ENCODE data around the gene MLF1.

- TF ChIP-seq CTCF (conservative IDR thresholded peaks at IDR 0.05; ENCODE audit: low read depth, low read length) (no peak), EZH2 (IDR thresholded peaks at IDR 0.05; ENCODE audit: low read length, unreplicated experiment) (no peak), EZH2phosphoT487 (IDR thresholded peaks at IDR 0.05; ENCODE audit: borderline replicate concordance, low read length) (no peak)
Observed at GRCh38 chr3:158559504-158559903, 11.5 kb upstream of the MLF1 start.

Data from PC-3 (cell line).